Stimulated activated CD8-positive, alpha-beta memory T cell treated with anti-CD3 and anti-CD28 coated beads, Interleukin-7, amount 100 ng/mL, for 1 hour (primary cell): ENCODE results near the gene NDUFA11.
A peak's percentile ranks its signal among the peaks of the same experiment; 100 is the strongest.

Source experiments
- DNase-seq, 2 donors: peaks; one replicate each; pipeline ENCODE4 v3.0.0-alpha.2; 2020; ENCODE audit warnings: low read depth in 2 of 2

NDUFA11 gene

DNA sequence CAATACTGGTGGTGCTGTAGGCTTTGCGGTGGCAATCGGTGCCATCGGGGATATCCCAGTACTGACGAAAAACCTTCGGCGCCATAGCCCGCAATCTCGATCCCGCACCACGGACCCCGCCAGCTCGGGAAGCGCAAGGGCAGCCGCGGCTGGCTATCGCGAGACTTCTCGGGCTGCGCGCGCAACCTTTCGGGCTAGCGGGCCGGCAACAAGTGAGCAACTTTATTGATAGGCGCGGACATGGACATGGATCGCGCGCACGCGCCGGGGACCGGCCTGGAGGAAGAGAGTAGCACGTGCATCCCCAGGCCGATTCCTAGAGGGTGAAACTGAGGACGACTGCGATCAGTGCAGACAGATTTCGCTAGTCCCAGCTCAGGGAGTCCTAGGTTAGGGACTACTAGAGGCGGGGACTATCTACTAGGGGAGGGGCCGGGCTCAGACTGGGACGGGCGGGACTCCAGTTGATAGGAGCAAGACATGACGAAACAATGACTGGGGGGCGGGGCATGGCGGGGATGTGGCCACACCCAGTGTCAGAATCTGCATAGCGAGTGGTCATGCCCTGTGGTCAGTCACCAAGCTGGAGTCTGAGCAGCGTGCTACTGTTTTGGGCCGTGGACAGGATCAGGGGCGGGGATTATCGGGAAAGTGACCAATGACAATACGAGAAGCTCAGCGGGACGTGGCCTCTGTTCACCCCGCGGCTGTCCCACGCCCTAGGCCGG is at the start of gene NDUFA11:
Gene NDUFA11, minus strand, starts transcription at position 167 of the 728 bp plus-strand sequence. Its CDS starts 82 bp downstream, at position 85.
- peak; percentile 88 to 96 for DNase-seq

DNA sequence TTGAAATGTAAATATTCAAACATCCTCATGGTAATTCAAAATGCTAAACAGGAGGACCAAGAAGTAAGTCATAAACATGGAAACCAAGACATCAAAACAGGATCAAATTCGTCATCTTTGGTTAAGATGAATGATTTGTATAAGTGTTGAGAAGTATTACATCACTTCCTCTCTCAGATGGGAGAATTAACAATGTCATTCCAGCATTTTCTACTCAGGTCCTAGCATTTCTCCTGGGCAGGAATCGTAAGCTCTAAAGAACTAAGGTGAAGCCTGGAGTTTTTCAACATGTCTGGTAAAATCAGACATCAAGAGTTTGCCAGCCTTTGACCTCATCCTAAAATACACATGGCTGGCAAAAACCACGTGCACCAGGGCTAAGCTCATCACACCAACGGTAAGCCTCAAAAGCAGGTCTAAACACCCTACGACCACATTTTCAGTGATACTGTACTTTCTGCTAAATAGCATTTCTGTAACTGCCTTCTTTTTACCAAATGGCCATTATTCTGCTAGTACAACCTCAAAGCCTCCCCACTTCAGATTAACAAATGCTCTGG is 49.5 kb upstream of the NDUFA11 start:
- no peak for DNase-seq

DNA sequence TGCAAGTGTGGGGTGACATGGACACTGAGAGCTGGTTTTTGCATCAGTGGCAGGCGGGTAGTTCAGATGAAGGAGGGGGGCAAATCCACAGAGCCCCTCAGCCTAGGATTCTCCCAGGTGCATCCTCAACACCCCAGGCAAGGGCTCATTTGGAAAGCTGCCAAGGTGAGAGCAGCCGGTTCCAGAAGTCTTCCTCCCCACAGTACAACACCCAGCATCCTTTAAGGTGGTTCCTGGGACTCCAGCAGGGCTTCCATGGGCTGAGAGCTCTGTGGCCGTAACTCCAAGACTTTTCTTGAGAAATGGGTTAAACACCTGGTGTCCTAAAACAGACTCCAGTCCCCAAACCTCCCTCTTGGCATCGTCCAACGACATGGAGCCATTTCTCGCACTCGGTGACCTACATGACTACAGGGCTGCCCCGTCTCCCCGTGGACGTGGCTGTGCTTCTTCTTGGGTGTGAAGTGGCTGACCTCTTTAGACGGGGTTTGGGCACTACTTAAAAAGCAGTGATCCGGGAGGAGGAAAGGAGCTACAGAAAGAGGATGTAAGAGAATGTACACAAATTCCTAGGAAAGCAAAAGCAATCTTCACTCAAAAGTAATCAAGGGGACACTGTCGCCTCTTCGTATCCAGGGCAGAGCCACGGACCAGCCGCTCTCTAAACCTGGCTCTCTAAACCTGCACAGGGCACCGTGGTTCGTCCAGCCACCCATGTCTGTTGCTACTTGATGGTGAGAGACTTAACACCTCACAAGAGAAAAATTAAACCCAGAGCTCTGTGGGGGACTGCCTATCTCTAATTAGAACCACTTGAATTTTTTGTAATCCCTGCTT is 48.8 kb upstream of the NDUFA11 start:
- no peak for DNase-seq

DNA sequence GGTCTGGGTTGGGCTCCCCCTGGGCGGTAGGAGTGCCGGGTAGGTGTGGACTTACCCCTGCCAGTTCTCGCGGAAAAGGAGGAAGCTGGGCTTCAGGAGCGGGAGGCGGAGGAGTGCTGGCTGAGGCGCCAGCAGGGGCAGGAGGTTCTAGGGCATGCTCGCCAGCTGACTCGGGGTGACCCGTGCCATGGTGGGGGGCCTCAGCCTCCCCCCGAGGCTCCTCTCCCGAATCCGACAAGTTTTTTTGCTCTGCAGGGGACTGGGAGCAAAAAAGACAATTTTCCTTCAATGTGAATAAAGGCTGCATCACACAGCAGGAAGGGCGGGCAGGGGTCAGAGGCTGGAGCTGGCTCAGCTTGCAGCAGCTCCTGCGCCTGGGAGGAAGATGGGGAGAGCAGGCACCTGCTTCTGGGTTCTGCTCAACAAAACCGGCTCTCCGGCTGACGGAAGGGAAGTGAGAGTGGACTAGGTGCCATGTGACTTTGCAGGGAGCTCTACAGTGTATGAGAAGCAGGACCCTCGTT is 47.8 kb upstream of the NDUFA11 start:
- DNase-seq = no peak

DNA sequence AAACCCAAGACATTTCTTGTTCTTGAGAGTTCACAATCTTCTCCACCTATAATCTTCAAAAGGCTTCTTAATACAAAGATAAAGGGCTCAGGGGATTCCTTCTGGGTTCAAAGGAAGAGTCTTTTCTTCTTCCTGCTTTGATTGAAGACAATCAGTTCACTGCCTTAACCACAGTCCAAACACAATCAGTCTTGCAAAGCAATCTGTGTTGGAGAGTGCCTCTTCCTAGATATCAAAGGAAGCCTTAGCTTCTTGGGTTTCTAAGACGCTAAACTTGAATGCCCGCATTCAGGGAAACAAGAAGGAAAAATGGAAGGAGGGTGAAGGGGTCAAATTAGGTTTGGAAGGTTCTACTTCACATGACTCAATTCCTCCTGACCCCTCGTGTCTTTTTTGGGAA is 47.2 kb upstream of the NDUFA11 start:
- no peak for DNase-seq

DNA sequence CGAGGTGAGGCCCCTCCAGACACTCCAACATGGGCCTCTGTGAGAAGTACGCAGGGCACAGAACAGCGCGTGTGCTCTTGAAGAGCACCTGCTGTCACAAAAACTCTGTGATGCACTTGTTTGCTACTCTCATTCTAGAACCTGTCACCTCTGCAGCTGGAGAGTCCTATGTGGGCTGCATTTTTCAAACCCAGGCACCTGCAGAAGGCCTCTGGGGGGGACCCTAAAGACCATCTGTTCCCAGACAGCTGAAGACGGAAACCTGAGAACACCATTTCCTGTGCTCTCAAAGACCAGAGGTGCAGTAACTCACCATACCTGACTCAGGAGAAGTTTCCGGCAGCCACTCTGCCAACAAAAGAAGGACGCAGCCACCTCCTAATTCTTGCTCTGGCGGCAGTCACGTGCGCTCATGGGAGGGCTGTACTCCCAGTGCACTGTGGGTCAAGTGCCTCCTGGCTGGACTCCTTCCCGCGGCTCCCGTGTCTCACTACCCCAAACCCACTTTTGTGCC is 46.3 kb upstream of the NDUFA11 start:
- no peak for DNase-seq

DNA sequence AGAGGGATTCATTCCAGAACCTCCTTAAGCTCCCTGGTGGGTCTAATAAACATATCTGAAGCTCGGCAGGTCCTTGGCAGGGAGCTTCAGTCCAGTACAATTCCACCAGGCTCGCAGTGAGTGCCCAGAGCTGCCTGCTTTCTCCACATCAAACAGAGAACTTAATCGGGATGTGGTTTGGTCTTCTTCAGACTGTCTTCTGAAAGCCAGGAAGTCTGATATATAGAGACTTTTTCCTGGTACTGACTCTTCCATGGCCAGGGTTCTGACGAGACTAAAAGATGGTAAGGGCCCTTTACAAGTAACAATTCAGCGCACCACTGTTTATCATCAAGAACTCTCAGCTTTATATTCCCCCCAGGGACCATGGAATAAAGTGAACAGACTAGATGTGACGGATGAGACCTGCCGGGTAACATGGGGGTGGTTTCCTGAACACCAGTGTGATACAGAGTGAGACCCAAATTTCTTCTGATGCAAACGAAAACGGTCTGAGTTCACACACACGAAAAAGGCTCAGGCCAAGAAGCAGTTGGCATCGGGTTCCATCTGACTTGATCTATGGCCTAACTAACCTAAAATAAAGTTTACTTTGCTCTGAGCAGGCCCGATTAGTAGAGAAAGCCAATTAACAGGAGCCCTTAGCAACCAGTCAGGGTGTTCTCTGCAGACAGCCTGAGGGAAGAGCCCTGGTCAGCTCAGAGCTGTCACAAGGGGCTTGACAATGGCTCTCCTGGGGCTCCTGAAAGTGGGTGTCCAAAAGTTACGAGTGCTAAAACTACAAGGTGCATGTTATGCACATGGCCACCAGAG is 45.4 kb upstream of the NDUFA11 start:
- no peak for DNase-seq

DNA sequence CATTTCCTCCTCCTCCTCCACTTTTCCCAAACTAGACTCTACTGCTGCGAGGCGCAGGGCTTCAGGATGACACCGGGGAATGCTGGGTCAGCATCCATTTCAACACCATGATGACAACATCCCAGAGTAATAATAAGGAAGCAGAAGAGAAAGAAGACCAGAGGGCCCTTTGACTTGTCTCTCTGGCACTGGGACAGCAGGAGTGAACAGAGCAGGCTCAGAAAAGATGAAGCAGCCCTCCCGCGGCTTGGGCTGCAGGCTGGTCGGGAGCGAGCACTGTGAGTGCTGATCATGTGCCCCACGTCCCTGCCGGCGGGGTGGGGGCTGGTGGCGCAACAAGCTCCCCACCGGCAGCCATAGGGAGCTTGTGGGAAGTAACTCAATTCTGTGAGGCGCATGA is 43.8 kb upstream of the NDUFA11 start:
- DNase-seq = no peak

DNA sequence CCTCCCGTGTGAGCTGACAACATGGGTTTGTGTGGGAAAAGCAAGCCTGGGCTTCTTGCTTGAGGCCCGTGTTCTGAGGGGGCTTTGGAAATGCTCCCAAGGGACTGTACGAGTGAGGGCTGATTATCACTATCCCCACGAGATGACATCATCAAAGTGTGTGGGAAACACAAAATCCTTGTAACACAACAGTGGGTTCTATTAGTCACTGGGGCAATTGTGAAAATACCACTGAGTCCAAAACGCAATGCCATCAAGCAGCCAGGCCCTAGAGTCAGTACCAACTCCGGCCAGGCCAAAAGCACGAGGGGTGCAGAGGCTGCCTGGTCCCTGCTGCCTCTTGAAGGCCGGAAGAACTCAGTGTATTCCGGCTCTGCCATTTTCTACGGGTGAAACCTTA is 40.0 kb upstream of the NDUFA11 start:
- no peak for DNase-seq

DNA sequence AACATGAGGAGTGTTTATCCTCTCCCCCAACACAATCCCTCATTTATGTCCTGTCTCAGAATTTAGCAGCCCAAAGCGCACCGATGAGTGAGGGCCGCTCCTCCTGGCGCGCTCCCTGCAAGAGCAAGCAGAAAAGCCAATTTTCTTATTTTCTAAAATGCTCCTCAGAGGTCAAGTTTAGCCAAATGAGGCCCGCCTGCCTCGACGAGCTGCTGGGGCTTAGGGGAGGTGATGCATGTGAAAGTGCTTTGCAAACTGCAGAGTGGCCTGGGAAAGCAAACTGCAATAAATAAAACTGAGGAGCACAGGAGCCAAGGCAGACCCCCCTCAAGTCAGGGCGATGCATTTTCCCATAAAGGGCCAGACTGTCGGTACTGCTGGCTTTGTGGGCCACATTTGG is 39.5 kb upstream of the NDUFA11 start:
- DNase-seq = no peak

DNA sequence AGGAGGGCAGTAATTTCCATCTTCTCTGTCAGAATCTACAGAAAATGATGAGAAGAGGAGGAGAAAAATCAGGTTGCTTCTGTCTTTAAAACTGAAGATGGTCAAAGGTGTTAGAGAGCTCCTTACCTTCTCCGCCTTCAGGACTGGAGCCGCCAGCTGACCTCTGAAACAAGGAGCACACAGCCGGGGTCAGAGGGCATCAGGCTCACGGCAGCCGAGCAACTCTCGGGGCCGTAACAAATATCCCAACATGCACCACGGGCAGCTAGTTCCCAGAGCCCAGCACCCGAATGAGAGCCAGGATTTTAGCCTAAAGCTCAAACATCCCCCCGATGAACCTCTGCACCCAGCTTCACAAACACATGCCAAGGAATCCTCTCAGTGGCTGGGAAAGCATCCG is 38.1 kb upstream of the NDUFA11 start:
- DNase-seq = no peak

DNA sequence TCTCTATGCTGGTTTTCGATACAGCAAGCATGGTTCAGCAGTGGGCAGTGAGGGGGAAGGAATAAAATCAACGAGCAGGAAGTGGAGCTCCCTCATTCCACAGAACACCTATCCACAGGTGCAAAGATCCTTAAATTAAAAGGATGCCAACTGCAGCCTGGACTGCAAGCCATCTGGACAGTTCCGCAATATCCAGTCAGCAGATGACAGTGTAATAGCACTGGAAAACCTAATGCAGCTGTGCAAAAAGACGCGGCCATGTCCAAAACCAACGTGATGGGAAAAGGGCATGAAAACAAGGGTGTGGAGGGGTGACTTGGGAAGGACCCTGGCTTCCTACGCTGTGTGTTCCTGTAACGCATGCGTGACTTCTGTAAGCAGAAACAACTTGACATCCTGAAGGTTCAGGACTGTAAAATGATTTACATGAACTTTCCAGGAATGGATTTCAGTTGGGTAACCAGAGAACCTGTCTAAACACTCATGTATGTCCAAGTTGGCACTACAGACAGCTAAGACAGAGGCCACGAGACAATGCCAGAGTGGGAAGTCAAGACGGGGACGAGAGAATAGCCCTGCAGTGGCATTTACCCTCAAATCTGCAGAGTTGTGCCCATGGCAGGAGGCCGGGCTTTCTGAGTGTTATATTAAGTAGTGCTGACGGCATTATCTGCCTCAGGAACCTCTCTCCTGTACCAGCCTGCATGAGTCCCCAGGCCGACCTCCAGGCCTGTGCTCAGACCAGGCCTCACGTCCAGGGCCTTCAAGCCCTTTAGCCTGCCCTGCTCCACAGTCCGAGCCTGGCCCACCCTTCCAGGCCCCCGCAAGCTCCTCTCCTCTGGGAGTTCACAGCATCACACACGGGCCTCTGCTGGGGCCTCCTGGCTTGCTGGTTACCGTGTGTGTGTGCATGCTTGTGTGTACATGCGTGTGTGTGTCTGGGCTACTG is 36.9 kb upstream of the NDUFA11 start:
- DNase-seq = no peak

DNA sequence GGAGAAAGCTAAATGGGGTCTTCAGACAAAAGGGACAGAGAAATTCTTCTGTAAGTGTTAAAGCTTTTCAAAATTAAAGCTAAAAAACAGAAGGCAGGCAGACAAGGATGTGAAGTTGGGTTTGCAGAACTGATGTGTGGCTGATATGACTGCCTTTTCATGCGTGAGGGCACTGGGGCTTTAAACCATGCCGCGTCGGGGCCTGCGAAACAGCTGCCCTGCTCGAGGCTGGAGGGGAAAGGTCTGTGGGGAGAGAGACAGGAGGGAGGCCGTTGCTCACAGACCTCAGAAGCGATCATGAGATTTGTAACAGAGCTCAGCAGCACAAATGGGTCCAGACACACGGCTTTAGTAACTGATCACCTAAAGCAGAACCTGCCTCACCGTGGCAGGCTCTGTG is 34.0 kb upstream of the NDUFA11 start:
- no peak for DNase-seq

DNA sequence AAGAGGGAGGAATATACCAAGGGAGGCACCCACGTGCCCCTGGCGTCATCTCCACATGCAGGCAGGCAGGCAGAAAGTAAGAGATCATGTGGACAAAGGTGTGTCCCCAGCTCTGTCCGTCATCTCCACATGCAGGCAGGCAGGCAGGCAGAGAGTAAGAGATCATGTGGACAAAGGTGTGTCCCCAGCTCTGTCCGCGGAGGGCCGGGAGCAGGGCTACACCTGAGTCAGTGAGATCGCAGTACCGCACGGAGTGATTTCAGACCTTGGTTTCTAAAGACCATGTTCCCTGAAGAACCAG is 32.7 kb upstream of the NDUFA11 start:
- no peak for DNase-seq

DNA sequence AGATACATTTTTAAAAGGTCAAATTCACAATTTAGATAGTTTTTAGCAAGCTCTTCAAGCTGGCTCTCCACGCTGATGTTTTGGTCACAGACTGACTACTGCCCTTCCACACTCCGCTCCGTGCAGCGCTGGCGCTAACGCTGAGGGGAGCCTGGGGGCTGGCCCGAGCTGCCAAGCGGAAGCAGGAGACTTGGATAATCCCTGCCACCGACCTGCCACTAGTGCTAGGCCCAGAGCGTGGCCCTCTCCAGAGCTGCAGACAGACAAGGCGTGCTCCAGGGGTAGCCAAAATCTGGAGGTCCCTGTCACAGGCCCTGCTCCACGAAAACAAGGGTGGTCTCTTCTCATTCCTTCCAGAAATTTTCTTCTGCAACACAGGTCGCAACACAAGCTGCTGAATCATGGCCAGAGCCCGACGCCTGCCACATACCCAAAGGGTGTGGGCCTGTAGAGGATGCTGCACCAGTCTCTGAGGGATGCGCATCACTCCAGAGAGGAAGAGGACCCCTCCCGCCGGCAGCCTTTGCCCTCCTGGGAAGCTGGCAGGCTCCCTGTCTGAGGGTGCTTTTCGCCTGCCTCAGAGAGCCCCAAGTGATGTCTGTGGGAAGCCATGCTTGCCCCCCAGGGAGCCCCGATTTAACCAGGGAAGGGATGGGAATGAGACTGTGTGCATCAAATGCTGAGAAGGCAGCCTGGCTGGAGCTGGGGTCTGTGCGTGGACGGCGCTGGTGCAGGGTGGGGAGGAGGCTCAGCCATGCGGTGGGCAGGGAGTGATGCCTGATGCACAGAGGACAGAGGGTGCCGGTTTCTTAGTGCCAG is 32.1 kb upstream of the NDUFA11 start:
- no peak for DNase-seq

DNA sequence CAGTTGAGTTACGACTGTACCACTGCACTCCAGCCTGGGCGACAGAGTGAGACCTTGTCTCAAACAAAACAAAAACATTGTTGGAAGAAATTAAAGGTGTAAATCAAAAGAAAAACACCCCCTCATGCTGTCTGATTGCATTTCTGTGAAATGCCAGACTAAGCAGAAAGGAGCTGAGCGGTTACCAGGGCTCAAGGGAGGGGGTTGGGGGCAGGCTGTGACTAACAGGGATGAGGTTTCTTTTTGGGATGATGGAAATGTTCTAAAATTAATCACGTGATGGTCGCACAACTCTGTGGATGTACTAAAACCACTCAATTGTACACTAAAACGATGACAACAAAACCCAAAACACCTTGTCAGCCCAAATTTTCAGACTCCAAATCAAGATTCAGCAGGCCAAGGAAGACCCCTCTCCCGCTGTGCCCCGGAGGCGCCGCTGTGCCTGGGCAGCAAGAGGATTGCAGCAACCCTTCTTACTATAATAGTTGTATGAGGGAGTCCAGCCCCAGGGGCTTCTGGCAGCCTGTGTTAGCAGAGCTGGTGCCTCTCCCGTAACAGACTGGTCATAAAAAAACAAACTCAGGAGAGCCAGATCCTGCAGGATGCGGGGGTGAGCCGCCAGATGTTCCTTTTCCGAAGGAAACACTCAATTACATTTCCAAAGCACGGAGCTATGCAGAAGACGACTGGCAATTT is 31.3 kb upstream of the NDUFA11 start:
- DNase-seq = no peak

DNA sequence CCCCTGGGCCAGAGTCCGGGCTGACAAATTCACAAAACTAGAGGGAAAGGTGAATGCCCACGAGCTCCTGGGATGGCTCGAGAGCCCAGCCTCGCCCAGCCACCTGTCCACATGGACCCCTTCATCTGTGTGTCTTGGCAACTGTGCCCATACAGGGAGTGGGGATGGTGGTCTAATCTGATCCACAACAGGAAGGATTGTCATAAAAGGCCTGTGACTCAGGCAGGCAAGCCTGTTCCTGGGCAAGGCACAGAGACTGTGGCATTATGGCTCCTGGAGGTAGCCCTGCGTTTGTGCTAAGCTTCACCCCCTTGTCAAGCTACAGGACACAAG is 30.4 kb upstream of the NDUFA11 start:
- DNase-seq = no peak

DNA sequence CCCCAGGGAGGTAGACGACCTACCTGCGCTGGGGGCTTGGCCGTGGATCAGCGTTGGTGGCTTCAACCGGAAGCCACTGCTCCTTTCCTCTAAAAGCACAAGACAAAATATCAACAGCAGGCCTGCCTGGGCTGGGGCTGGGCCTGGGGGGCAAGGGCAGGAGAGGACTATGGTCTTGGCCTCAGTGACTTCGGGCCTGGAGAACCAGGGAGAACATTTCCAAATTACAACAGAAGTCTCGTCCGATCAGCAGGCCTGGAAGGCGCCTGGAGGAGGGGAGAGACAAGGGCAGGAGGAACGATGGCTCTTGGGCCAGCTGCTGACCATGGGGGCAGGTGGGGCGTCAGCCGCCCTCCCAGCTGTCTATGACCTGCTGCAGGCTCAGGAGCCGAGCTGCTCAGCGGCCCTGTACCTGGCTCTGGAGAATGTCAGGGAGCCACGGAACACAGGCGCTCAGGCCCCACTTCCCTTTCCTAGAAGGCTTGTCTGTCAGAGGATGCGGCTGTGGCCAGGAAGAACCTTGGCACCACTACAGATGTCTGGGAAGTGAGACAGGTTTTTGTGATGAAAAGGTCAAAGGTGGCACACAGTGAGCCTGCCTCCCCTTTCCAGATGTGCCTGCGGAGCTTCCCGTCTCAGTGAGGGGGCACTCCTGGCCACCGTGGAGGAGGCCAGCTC is 29.9 kb upstream of the NDUFA11 start:
- no peak for DNase-seq
